ENCODE data around the gene CYP46A1.

CYP46A1 gene

DNA sequence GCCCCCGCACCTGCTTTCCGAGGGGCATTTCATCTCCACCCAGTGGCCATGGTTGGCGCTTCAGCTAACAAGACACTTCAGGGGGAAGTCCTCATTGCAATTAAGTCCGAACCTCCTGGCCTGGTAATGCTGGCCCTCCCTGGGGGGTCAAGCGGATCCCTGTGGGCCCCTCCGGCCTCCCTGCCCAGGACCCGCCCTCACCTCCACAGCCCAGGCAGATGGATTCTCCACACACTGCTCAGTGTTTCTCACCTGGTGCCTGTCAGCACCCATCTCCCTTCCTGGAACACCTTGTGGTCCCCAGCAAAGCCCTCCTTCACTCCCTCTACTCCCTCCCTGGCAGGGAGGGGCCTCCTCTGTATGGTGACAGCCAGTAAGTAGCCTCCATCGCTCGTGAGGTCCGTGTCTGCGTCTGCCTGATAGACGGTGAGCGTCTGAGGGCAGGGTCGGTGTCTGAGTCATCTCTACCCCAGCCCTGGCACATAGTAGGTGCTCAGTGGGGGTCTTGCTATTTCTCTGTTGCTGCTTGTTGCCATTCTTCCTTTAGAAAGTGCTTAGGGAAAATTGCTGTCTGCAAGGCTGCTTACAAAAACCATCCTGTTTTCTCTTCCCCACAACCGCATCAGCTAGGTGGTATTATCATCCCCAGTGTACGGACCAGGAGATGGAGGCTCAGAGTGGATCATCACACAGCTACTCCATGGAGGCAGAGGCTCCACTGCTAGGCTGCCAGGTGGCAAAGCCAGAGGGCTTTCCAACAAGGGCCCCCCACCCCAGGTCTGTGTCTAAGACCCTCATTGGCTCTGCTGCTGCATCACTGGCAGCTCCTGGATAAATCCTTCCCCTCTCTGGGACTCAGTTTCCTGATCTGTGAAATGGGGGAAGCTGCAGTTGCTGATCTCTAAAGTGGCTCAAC, 69.4 kb downstream of the CYP46A1 start:
- DNase-seq (ENCODE audit: low read depth) = no peak
- H3K4me3 ChIP-seq (ENCODE audit: low read length) = no peak overlapping the region
- TF ChIP-seq, protein P1, sequence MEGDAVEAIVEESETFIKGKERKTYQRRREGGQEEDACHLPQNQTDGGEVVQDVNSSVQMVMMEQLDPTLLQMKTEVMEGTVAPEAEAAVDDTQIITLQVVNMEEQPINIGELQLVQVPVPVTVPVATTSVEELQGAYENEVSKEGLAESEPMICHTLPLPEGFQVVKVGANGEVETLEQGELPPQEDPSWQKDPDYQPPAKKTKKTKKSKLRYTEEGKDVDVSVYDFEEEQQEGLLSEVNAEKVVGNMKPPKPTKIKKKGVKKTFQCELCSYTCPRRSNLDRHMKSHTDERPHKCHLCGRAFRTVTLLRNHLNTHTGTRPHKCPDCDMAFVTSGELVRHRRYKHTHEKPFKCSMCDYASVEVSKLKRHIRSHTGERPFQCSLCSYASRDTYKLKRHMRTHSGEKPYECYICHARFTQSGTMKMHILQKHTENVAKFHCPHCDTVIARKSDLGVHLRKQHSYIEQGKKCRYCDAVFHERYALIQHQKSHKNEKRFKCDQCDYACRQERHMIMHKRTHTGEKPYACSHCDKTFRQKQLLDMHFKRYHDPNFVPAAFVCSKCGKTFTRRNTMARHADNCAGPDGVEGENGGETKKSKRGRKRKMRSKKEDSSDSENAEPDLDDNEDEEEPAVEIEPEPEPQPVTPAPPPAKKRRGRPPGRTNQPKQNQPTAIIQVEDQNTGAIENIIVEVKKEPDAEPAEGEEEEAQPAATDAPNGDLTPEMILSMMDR (conservative IDR thresholded peaks at IDR 0.05; ENCODE audit: low read length) = 0 out of 2 replicates have a peak, but pooled peaks have one; percentile 8

DNA sequence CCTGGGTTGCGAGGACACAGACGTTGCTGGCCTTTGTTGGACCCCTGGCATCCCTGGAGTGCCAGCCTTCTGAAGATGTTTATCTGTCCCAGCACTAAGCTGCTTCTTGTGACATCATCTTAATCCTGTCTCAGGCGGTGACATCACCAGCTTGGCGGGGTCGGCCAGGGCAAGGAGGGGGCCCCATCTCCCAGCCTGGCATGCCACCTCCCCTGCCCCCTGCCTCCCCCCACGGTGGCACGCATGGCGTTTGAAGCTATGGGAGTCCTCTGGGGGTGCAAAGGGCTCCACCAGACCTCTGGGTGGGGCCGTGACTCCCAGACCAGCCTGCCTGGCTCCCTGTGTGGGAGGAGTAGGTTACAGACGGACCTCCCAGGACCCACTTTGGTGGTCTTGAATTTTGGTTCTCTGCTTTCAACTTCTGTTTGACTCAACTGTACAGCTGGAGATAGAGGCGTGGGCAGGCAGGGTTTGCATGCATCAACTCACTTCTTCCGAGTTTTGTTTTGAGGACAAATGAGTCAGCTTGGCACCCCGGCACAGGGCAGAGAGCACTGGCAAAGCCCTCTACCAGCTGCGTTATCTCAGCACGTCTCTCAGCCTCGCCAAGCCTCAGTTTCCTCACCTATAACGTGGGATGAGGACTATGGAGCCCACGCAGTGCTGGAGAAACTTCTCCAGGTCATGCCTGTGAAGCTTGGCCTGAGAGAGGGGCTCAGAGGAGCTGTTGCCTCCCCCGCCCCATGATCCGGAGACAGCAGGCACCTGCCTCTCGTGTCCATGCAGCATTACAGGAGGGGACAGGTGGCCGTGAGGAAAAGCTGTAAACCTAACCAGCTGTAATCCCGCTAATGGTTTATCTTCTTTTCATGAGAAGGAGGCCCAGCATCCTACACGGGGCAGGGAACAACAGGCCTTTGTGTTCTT, 70.3 kb downstream of the CYP46A1 start:
- peak; percentile 33 for DNase-seq (ENCODE audit: low read depth)
- H3K4me3 ChIP-seq (ENCODE audit: low read length) = no peak overlapping the region
- TF ChIP-seq, protein P1 (conservative IDR thresholded peaks at IDR 0.05; ENCODE audit: low read length) = no peak

- TF ChIP-seq, protein P1 (conservative IDR thresholded peaks at IDR 0.05; ENCODE audit: low read length) = no peak
Observed at GRCh38 chr14:99755068-99755405, 70.9 kb downstream of the CYP46A1 start.

DNA sequence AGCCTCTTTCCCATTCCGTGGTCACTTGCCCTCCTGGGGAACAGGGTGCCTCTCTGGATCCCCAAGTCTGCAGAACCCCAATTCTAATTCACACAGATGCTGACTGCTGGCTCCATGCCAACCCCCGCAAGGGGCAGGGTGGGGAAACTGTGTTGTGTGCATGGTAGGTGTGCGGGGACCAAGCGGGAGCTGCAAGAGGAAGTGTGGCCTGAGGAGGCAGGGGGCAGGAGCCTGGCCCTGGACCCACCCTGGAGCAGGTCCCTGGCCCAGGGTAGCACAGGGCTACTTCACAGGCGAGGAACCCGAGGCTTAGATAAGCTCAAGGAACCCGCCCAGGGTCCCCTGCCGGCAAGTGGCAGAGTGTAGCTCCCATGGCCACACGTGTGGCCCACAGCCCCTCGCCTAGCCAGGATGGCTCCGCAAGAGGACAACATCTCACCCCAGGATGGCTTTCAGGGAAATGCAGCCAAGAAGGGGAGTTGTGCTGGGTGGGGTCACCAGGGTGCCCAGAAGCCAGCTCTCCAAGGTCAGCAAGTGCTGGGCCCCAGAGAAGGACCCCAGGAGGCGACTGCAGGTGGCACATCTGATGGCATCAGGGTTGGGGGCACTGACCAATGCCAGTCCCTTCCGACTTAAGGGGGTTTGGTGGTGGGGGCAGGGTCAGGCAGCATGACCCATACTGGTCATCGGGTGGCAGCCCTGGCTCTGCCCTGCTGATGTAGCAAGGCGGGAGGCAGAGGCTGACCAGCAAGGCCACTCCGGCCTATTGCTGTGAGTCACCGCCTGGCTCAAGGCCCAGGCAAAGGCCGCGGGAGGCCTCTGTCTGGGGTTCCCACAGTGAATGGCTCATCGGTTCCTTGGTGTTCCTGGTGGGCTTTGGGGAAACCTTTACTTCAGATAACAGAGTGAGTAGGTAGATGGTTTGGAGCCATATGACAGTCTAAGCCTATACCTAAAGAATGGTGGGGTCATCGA, 71.8 kb downstream of the CYP46A1 start:
- TF ChIP-seq, protein P1 (conservative IDR thresholded peaks at IDR 0.05; ENCODE audit: low read length) = no peak
- H3K4me3 ChIP-seq (ENCODE audit: low read length) = no peak overlapping the region
- peak; percentile 90 for DNase-seq (ENCODE audit: low read depth)

More at GRCh38 chr14:99755068-99755405, 70.9 kb downstream of the CYP46A1 start:
- H3K4me3 ChIP-seq (ENCODE audit: low read length) = no peak overlapping the region
- no peak for DNase-seq (ENCODE audit: low read depth)

GRCh38 chr14:99756796-99757195, 72.7 kb downstream of the CYP46A1 start:
- TF ChIP-seq, protein P1 (conservative IDR thresholded peaks at IDR 0.05; ENCODE audit: low read length) = no peak
- no peak overlapping the region for H3K4me3 ChIP-seq (ENCODE audit: low read length)
- DNase-seq (ENCODE audit: low read depth) = no peak

DNA sequence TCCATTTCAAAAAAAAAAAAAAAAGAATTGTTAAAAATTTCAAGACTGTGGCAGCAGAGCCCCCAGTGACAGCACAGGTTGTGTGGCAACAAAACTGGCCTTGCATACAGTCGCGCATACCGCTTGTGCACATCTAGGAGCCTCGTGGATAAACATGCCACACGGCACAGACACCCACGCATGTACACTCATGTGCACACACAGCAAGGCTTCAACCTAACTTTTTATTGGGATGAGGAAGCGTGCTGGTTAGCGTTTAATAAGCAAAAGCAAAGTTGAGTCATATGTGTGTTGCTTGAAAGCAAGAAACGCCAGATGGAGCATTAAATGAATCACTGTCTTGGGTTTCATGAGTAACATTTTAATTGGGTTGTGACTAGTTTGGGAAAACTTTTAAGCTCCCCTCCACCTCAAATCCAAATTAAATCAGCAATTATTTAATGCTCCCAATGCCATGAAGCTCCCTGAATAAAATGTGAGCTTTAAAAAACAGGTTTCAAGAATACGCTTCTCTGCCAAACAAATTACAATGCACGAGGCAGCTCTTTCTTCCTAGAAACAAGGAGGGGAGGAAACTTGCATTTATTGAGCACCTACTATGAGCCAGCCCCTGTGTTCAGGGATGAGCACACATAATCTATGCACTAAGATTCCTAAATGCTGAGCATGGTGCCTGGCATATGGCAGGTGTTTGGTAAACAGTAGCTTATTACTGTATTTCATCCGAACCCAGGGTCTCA, 73.4 kb downstream of the CYP46A1 start:
- no peak overlapping the region for H3K4me3 ChIP-seq (ENCODE audit: low read length)
- TF ChIP-seq, protein P1 (conservative IDR thresholded peaks at IDR 0.05; ENCODE audit: low read length) = no peak
- DNase-seq (ENCODE audit: low read depth) = peak; percentile 97

Data from AG10803 (cell line).